Activated gamma-delta T cell (primary cell): Measurements from ENCODE around the gene MYBPC1.

Source experiments
- DNase-seq: peaks from one replicate; lab custom pipeline; 2025; lab: John Stamatoyannopoulos, UW

The MYBPC1 gene

GRCh38 chr12:101695706-101696105 is 100.9 kb downstream of the MYBPC1 start:
- no peak for DNase-seq

DNA sequence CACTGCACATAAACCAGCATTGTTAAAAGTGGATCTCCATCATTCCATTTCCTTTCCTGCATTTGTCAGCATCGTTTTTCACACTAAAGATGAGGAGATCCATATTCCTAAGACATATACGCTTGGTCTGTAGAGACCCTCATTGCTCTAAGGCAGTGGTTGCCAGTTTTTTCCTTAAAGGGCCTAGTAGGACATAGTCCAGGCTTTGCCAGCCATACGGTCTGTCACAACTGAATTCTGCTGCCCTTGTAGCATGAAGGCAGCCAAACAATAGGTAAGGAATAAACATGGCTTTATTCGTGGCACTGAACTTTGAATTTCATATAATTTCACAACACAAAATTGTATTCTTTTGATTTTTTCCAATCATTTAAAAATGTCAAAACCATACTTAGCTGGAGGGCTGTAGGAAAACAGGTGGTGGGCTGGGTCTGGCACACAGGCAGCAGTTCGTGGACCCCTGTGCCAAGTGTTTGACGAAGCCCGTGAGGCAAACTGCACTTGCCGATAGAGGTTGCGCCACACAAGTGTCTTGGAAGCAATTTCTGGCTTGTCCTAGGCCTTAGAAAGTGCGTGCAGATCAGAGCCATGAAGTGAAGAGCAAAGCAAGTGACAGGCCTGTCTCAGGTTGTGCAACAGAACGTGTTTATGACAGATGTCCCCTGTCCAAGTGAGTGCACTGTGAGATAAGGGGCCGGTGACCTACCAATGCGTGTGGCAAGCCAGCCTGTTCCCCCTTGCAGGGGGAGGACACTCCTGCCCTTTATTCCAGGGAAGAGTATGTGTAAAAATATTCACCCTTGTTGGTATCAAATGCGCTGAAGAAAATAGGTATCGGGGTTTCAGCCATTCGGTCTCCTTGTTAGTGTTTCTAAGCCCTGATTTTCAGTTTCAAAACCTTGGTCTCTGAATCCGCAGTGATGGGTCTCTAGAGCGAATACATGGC is 101.8 kb downstream of the MYBPC1 start:
- no peak for DNase-seq

DNA sequence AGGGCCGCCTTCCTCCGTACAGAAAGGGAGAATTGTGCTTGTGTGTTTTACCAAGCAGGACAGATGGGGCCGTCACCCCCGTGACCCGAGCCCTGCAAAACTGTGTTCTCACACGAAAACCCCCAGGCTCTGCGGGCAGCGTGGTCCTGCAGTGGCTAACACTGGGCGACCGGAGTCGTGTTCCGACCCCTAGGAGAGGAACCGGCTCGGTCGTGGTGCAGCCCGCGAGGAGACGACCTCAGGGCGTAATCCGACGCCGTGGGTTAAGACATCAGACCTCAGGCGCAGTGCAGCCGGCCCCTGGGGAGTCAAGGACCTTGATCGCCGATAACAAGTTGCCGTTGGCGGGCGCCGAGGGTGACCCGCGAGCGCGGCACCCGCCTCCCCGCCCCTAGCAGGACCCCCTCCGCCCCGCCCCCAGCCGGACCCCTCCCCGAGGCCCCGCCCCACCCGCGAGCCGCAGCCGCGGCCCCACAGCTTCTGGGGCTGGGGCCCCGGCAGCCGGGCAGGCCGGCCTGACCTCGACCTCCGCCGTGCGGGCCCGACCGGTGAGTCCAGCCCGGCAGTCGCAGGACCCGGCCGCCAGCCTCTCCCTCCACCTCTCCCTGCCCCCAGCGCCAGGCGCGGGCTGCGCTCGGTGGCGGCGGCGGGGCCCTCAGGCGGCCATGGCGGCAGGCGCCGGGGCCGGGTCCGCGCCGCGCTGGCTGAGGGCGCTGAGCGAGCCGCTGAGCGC is 102.6 kb downstream of the MYBPC1 start, which contains the start of gene CHPT1:
Gene CHPT1 (plus strand): TSS at position 444 of the 733 bp plus-strand sequence. CDS start 222 bp downstream, at position 666.
- DNase-seq = peak; percentile 52

DNA sequence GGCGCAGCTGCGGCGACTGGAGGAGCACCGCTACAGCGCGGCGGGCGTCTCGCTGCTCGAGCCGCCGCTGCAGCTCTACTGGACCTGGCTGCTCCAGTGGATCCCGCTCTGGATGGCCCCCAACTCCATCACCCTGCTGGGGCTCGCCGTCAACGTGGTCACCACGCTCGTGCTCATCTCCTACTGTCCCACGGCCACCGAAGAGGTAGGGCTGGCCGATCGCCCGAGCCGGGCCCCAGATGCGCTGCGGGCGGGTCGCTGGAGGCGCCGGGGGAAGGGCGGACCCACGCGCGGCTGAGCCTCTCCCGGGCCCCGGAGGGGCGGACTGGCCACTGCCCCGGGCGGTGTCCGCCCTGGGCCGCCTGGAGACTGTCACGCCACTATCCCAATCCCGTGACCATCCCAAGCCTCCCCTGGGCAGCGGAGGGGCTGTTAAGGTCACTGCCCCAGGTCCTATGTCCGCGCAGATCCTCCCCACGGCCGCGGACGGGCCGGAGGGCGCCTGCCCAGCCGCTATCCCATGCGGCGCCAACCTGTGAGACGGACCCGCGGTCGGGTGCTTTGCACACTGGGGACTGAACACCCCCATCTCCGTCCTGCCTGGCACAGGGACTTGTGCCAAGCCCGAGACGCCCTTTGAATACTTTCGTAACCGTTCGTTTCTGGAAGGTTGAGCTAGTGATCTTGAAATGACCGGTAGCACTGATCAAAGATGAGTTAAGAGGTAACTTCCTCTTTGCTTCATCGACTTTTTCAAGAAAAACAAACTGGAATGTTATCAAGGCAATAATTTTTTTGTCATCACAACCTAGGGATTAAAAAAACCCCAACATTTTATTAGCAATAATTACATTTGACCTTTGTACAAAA is 103.4 kb downstream of the MYBPC1 start:
- DNase-seq = no peak

DNA sequence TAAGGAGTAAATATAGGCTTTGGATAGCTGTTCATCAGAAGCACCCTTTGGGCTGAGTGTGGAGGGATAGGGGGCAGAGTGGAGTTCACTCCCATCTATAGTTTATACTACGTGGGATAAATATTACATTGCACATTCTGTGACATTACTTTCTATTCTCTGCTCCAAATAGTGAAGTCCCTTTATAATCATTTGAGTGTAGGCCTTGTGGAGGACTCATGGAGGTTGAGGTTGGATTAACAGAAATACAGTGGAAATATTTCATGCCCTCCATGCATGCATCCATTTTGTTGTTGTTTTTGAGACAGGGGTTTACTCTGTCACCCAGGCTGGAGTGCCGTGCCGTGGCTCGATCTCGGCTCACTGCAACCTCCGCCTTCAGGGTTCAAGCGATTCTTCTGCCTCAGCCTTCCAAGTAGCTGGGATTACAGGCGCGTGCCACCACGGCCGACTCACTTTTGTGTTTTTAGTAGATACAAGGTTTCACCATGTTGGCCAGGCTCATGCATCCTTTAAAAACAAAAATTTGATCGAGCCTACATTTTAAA is 104.1 kb downstream of the MYBPC1 start:
- DNase-seq = no peak

- no peak for DNase-seq
Measured at GRCh38 chr12:101700299-101700820, 105.6 kb downstream of the MYBPC1 start.

GRCh38 chr12:101703487-101703886 is 108.7 kb downstream of the MYBPC1 start:
- no peak for DNase-seq

DNA sequence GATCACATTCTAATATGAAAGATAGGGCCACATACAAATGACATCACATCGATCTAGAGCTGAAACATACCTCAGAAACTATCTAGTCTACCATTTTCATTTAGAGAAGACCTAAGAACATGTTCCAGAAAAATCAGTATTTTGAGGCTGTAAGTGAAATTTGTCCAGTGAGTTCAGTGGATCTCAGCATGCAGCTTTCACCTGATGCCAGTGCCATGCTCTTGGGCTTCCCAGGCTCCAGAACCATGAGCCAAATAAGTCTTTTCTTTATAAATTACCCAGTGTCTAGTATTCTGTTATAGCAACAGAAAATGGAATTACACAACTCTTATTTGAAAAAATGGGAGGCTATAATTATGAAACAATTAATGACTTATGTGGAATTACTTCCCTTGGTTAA is 111.6 kb downstream of the MYBPC1 start:
- DNase-seq = no peak

DNA sequence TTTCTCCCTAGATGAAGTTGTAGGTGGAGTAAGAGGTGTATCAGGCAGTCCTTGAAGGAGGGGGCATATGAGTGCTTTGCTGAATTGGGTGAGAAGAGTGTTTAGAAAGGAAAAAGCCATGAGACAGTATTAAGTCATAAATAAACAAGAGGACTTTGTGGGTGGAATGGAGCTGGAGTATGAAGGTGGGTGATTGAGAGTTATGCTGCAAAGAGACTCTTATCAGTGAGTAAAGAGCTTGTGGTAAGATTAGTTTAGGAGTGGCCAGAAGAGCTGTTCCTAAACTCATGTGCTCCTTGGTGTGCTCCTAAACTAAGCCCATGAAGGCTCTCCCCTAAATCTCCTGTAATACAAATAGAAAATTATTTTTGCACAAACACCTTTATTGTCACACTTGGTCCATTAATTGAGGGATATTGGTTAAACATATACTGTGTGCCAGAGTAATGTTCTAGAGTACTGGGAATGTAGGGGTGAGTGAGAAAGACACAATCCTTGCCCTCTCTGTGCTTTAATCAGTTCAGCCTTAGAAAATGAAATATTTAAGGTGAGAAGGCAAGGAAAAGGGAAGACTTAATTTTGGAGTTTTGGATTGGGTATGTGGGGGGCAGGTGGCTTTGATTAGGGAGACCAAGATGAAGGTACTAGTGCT is 112.5 kb downstream of the MYBPC1 start:
- no peak for DNase-seq

DNA sequence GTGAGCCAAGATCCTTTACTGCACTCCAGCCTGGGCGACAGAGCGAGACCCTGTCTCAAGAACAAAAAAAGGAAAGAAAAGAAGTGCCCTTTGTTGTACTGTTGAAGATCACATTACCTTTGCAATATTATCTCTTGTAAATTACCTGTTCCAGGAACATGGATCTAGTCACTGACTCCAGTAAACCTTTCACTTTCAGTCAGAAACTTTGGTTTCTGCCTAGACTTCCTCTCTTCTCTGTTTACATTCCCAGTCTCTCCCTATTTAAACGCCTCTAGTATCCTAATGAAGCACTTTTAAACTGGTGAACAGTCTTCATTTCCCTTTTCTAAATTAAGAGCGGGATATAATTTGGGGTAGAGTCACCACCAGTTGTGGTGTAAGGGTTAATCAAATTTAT is 115.5 kb downstream of the MYBPC1 start:
- no peak for DNase-seq

DNA sequence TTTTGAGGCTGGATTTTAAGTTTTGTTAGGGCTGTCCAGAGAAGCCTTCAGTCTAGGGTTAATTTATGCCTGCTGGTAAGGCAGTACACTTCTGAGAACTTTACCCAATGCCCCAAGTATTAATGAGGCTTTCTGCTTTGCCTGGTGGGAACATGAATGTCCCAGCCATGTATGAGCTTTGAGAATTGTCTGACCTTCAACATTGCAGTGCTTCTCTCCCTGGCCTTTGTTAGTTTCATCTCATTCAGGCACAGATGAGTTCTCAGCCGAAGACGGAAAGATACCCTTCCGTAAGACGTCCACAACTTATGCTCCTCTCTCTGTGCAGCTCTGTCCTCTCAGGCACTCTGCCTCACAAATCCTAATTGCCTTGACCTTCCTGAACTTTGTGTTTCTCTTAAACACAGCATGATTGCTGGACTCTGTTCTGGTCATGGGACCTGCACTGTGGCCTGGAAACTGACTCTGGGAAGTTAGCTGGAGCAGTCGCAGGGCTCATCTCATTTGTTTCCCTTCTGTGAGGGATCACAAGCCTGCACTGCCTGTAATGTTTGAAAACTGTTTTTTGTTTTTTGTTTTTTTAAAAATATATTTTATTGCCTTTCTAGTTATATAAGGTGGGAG is 118.4 kb downstream of the MYBPC1 start:
- no peak for DNase-seq

GRCh38 chr12:101713930-101714329 is 119.2 kb downstream of the MYBPC1 start:
- DNase-seq = no peak

- no peak for DNase-seq
Measured at GRCh38 chr12:101714877-101715444, 120.2 kb downstream of the MYBPC1 start.

DNA sequence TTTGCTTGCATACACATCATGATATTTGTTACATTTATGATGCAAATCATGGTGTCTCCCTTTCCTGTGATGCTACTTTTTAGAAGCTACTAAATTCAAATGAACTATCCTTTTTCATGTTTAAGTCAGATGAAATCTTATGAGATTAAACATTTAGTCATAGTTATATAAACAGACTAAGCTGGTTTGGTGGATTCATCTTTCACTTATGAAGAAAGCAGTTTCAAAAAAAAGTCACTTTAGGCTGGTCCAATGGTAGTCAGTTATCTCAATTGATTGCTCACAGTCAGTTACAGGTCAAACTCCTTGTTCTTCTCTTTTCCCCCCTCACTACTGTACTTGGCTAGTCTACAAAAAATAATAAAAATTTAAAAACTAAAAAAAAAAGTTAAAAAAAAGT is 124.8 kb downstream of the MYBPC1 start:
- no peak for DNase-seq

- no peak for DNase-seq
Measured at GRCh38 chr12:101720118-101720517, 125.3 kb downstream of the MYBPC1 start.

- no peak for DNase-seq
Measured at GRCh38 chr12:101722392-101722791, 127.6 kb downstream of the MYBPC1 start.

GRCh38 chr12:101727098-101727497 is 132.3 kb downstream of the MYBPC1 start:
- DNase-seq = no peak

DNA sequence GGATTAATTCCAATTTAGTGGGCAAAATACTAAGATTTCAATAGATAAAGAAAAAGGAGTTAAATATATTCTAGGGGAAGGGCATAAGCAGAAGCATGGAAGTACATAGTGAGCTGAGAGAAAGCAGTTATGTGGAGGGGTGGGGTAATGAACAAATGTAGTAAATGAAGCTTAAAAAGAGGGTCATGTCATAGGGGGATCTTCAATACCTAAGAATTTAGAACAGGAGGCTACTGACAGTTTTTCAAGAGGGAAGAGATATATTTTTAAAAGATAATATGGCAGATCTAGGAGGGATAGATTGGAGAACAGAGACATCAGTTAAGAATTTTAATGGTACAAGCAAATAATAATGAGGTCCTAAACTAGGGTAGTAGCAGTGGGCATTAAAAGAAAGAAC is 135.1 kb downstream of the MYBPC1 start:
- no peak for DNase-seq

GRCh38 chr12:101732318-101732717 is 137.5 kb downstream of the MYBPC1 start:
- no peak for DNase-seq

- no peak for DNase-seq
Measured at GRCh38 chr12:101733166-101733565, 138.4 kb downstream of the MYBPC1 start.
